GM19452 (cell line): ENCODE results near the gene TMEM30A.
A peak's percentile ranks its signal among the peaks of the same experiment; 100 is the strongest.

Experiments used
- ATAC-seq: cut with Tn5 transposase; IDR thresholded peaks from one replicate; pipeline ENCODE4 v1.9.1; 2021; ENCODE audit not compliant: unreplicated experiment

Gene TMEM30A

DNA sequence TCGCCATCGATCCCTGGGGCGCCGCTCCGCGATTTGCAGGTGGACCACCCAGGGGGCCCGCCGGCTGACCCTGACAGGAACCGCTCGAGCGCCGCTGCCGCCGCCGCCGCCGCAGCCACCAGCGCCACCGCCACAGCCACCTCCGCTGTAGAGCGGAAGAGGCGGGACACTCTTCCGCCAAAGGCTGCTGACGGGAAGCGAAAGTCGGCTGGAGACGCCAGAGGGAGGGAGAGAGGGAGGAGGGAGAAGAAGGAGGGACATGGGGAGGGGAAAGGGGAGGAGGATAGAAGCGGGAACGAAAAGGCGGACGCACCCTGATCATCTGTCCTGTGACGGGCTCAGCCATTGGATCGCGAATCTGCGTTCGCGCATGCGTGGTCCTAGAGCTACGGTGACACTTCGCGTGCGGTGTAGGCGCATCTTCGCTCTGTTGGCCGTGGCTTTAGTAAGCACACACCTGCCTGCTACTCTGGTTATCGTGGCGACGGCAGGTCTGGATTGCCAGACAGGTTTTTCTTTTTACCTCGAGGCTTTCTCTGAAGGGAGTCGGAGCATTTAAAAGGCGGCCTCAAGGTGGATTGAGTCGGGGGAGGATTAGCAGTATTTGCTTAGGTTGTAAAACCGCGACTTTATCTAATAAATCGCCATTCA is at the start of gene TMEM30A:
TSS of gene TMEM30A (minus strand) at position 161 of the 651 bp plus-strand sequence. CDS start at position 7, 154 bp downstream.
- ATAC-seq: peak; percentile 86

DNA sequence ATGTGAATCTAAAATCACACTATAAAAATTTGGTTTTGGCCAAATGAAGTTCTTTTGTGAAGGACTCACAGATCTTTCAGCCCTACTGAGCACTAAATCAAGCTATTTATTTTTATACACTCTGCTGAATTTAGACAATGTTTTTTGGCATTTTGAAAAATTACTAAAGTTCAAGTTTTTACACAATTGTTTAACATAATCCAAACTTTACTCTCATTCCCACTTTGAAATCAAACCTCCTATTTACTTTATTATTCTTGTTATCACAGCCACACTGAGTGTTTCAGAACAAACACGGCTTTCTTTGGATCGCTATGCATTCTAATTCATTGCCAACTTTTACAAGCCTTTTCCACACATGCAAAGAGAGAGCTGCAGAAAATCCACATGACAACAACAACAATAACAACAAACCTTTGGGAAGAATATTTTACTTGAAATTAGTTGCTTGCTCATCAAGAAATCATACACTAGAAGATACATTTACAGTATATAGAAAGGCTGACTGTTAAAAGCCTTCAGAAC is 49.1 kb upstream of the TMEM30A start:
- ATAC-seq: no peak

DNA sequence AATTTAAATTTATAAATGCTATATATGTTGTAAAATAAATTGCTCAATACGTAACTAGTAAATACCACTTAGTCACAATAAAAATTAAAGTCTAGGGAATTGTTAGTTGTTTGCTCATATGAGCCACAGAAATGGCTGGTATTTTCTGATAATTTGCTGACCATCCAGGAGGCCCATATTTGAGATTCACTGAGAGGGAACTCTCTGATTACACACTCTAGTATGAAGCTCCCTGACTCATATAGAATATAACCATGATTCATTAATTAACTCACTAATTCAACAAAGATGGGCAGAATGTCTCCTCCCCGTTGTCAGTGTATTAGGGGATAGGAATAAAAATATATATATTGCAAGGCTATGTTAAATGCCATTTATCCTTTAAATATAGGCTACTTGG is 46.6 kb upstream of the TMEM30A start:
- no peak for ATAC-seq

DNA sequence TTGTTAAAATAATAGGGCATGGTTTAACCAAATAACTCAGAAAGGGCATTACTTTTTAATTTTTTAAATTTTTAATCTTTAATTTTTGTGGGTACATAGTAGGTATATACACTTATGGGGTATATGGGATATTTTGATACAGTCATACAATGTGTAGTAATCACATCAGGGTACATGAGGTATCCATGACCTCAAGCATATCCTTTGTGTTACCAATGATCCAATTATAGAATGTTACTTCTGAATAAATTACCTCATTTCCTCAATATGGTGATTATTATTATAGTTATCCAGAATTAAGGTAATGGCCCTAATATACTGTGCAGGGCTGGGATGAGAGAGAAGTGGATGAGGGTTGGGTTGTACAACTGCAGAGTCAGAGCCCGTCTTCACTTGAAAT is 45.1 kb upstream of the TMEM30A start:
- no peak for ATAC-seq

DNA sequence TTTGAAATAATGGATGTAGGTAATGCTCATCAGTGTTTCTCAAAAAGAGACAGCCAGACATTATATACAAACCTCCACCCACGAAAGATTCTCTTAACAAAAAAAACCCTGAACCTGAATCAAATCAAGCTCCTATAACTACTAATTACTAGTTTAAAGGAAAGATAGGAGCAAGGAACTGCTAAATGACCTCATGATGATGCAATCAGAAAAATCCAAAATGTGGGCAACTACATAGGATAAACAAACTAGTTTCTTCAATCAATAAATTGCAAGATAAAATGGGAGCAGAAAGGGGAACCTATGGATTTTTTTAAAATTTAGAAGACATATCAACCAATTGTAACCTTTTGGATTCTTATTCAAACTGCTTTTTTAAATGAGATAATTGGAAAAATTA is 43.2 kb upstream of the TMEM30A start:
- no peak for ATAC-seq

DNA sequence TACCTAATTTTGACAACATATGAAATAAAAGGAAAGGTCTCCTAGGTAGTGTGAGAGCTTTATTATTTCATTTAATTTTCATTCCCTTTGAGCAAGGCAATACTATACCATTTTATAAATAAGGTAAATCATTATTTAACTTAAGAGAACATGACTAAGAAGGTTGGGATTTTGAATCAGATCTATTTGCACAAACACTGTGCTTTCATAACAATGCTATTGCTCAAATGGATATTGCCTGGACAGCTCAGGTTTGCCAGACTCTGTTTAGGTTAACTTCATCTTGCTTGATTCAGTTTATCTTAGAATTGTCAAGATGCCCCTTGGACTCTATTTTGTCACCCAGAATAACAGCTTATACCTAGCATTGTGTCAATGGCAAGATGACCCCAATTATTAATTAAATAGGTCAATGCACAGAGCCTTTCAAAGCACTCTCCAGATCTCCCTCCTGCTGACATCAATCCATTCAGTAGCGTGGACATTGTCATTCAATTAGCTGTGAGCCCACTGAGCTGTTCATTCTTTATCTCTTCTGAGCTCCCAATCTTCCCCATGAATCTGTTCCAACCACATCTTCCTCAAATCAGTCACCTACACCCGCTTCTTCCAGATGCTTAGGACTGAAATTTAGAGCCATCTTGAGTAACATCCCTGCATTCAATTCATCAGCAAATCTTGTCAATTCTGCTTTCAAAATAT is 42.1 kb upstream of the TMEM30A start:
- ATAC-seq: no peak

DNA sequence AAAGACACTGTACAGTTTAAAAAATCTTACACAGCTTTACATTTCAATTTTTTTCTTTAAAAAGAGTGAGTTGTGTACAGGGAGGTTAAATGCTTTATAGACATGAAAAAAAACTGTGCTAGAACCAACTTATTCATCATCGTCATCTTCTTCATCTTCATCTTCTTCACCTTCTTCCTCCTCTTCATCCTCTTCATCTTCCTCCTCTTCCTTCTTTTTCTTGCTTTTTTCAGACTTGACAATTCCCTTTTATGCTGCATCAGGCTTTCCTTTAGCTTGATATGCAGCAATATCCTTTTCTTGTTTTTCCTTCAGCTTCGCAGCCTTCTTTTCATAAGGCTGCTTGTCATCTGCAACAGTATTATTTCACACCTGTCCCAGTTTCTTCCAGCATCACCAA is 34.3 kb upstream of the TMEM30A start:
- ATAC-seq: no peak

DNA sequence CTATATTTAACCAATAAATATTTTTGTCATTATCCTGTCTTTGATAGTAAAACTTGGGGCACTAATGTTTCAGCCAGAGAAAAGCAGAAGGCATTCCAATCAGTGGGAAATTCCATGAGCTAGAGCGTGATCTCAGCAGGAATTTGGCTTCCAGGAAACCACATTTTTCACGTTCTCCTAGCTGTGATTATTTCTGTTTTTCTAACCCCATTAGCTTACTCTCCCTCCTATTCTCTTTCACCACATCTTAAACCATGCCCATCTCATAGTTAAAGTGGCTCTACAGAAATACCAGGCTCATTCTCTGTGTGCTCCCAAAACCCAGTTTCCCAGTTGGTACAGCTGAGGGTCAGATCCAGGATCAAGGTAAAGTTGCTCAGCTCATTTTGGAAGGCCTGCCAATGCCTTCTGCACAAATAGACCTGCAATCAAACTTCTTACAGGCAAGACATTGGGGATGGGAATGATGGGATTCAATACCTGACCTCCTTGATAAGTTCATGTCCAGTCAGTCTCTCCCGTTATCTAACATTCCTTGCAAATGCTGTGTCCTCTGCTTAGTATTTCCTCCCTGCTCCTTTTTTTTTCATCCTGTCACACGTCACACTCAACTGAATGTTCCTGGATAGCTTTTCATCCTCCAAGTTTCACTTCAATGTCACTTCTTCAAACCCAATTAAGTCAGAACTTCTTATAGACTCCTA is 33.1 kb upstream of the TMEM30A start:
- ATAC-seq: no peak

DNA sequence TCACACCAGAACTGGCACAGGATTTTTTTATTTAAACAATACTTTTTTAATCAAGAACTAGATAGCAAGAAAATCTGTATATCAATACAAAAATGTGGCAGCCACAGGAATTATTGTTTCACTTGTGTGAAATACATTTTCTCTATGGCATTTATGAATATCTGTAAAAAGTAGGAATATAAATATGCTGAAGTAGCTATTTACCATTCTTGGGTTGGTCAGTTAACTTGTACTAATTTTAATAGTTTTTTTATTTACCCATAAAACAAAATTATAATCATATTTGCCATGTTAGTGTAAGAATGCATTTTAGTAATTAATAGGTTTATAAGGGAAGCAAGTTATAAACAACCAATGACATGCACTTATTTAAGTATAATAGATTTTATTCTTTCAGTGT is 31.4 kb upstream of the TMEM30A start:
- ATAC-seq: no peak

DNA sequence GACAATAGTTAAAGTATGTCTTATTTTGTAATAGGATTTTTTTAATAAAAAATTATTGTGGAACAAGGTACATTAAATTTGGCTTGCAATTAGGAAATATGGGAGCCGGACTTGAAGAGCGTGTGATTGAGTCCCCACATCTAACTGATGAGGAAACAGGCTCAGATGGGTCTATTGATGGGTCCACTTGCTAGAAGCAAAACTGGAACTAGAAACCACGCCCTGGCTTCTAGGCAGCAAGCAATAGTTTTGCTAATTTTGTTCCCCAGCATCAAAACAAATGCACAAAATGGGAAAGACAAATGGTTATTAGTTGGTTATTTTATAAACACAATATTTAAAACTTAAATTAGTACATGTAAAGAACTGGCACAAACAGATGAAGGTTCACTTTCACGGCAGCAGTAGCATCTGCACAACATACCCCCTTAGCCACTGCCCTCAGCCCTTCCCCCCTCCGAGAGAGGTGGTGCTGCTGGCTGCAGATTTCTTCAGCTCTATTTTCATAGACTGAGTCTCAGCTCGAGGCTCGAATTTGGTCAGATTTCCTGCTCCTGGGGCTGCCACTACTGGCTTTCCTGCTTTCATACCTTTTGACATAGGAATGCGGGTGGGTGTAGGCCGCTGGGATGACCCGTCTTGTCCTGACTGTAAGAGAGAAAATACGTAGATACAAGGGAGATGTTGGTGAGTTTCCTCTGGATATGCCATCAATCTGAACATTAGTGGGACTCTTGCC is 23.8 kb upstream of the TMEM30A start:
- no peak for ATAC-seq

DNA sequence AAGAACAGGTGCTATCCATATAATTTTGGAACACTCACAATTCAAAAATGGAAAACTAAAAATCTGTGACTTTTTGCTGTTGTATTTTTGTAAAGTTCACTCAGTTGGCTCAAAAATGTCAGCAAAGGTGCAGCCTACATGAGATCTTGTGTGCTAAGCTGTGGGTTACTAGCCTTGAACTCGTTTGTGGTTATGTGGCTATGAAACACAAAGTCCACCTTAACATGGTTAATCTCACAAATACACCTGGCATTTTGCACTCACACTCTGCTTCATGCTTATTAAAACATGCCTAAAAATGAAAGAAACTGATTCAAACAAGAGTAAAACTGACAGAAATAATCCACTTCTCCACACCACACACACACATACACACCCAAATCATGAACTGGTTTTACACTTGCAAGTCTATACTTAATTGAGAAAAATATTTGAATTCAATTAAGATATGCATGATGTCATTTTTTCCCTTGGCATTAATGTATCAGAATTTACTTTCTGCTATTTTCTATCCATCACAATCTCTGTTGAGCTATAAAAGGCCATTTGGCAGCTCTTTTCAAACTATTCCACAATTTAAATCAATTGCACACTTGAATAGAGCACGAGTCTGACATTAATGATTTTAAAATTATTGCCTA is 22.9 kb upstream of the TMEM30A start:
- ATAC-seq: no peak

DNA sequence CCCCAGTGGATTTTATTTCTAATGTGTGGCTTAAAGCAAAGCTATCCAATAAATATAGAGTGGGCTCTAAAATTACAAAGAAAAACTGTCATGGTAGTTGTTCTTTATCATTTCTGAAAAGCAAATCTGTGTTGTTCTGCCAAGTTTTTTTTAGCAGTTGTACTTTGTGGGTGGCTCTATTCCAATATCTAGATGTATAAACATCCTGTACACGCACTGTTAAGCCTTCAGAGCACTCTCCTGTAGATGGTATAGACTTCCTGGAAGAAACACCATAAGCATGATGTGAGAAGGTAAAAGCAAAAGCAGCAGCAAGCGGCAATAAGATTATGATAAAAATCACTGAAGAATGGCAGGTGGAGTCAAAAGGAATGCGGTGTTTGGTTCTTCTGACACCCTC is 21.5 kb upstream of the TMEM30A start:
- ATAC-seq: no peak

DNA sequence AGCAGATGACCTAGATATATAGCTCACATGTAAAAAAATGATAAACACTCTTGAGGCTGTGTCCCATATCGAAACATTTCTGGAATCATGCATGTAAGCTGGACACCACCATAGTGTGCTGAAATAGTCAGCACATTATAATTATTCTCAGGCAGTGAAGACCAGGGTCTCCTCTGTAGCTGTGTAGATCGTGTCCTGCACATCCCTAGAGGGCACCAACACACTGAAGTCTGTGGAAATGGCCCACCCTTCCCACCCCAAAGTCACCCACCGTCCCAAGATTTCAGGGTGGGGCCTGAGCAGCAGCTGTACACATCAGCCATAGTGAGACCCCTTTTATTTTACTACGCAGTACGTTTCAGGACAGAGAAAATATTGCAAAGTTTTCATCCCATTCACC is 21.0 kb upstream of the TMEM30A start:
- no peak for ATAC-seq

DNA sequence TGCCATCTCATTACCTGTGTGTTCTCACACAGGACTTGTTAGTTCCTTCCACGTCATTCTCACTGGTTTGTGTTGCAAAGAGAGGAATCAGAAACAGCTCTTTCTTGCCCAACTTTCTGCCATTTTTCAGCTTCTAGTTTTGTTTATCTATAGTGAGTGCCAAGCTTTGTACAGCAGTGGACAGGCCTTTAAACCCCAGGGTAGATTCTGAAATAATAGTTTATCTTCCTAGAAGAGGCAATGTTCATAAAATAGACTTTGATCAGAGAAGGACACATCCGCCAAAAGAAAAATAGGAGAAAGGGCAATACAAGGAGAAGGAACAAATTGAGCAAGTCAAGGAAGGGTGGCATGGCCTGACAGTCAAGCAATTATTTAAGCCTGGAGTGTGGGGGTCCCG is 17.7 kb upstream of the TMEM30A start:
- ATAC-seq: no peak

DNA sequence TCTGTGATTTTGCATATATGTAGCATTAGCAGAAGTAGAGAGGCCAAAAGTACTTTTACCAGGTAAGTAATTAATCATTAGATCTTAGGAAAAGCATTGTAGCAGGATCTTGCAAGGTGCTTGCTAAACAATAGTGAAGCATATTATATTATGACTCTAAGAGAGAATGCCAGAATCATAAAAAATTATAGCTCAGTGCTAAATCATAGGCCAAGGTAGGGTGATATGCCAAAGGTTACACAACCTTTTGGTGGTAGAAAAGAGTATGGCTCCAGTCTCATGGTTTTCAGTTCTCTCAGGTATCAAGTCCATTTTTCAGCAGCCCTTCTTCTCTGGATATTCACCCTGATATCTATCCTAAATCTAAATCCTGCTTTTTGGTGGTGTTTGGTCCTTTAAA is 16.9 kb upstream of the TMEM30A start:
- no peak for ATAC-seq

DNA sequence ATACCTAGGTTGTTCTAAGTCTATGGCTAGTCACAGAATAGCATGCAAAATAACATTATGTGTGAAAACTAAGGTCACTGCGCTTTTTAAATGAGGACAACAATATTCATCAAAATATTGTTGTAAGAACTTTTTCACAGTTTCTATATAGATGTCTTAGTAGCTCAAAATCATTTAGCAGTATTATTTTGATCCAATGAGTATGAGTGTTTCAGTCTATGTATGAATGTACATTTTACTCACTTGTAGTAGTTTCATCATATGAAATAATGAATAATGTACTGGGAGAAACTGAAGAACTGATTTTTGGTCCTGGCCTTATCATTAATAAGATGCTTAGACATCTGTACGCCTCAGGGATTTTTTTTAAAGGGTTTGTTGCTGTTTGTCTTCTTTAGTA is 16.5 kb upstream of the TMEM30A start:
- ATAC-seq: no peak

DNA sequence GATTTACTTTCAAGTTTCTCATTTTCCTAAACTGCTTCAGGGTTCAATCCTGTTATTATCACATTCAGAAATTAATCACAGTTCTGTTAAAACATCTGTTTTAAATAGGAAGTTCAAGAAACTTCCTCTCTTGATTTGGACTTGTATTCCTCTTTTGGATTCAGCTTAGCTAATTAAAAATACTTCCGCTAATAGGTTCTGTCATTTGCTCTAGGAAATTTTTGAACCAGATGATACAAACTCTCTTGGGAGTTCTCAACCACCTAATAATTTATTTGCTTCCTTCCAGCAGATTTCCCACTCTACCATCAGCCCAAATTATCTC is 15.9 kb upstream of the TMEM30A start:
- no peak for ATAC-seq

DNA sequence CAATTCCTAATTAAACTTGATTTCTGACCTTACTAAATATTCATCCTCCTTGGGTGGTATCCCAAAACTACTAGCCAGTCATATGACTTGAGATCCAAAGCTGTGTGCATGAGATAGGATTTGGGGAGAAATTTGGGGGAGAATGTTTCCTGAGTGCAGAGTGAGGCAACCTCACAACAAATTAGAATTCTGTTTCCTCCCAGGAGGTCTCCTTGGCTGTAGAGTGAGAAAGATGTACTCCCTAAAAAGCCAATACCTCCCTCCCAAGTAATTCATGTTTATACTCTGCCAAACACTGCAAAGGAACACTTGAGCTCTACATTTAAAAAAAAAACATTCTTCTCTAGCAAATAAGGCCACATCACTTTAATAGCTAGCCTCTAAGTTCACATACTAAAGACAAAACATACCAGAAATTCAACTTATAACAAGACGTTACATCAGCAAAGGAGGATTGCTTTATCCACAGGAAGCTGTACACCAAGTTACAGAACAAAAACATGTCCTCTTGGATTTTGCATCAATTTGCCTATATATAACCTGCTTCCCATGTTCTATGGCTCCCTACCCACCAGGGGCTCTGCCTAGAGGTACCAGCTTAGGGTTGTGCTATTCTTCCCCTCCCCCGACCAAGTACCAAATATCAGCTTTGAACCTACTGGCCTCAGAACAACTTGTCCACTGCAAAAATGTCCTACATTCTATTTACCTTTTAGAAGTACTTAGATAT is 15.4 kb upstream of the TMEM30A start:
- ATAC-seq: no peak

DNA sequence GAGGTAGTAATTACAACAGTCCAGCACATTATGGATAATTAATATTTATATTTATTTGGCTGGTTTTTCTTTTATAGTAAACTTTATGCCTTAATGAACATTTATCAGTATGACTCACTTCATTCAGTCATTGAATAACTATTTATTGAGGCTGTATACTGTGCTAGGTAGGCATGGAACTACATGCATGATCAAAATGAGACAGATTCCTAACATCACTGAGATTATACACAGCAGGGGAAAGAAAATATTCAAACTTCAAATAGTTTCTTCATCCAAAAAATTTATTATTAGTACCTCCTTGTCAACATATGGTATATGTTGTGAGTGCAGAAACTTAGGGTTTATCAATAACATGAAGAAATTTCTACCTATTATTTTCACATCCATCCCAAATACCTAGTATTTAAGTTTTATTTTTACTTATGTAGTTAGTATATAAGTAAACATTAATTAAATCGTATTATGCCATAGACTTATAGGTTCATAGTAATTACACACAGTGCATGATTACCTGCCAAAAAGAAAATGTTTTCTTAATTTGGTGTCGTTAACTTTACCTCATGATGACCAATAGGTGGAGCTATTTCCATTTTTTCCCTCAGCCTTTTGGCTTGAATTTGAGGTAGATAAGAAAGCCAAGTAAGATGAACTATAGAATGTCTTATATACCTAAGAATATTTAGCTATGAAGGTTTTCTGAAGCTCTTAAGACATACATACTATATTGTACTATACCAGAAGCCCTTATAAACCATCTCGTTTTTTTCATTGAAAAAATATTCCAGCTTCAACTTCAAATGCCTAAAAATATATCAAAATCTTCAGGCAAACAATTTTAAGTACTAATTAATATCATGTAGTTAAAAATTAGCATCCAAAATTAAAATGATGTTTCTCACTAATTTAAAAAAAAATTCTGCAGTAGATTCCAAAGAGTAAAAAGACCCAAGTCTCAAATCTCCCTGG is 12.5 kb upstream of the TMEM30A start:
- peak; percentile 70 for ATAC-seq
